Activated gamma-delta T cell (primary cell): ENCODE results near the gene TMEM54.

Experiments used
- DNase-seq: peaks from one replicate; lab custom pipeline; 2025; lab: John Stamatoyannopoulos, UW

The TMEM54 gene

GRCh38 chr1:32881871-32882850 is 19.0 kb downstream of the TMEM54 start:
- DNase-seq: no peak

GRCh38 chr1:32881291-32881690 is 19.9 kb downstream of the TMEM54 start:
- DNase-seq: no peak

- no peak for DNase-seq
Observed at GRCh38 chr1:32878637-32879041, 22.6 kb downstream of the TMEM54 start.

- DNase-seq: no peak
Observed at GRCh38 chr1:32878183-32878582, 23.0 kb downstream of the TMEM54 start.

- no peak for DNase-seq
Observed at GRCh38 chr1:32877211-32878110, 23.7 kb downstream of the TMEM54 start.

GRCh38 chr1:32876341-32877210 is 24.6 kb downstream of the TMEM54 start:
- peak; percentile 29 for DNase-seq

- no peak for DNase-seq
Observed at GRCh38 chr1:32874860-32875752, 26.1 kb downstream of the TMEM54 start.

GRCh38 chr1:32873484-32873883 is 27.7 kb downstream of the TMEM54 start:
- no peak for DNase-seq

GRCh38 chr1:32872192-32872460 is 29.1 kb downstream of the TMEM54 start:
- DNase-seq: no peak

GRCh38 chr1:32871364-32872191 is 29.6 kb downstream of the TMEM54 start:
- DNase-seq: no peak

- no peak for DNase-seq
Observed at GRCh38 chr1:32870615-32871363, 30.4 kb downstream of the TMEM54 start, which contains the start of gene FNDC5. Gene FNDC5 (minus strand): TSS chr1:32870912.

- DNase-seq: no peak
Observed at GRCh38 chr1:32869923-32870614, 31.1 kb downstream of the TMEM54 start.

- no peak for DNase-seq
Observed at GRCh38 chr1:32868806-32869455, 32.3 kb downstream of the TMEM54 start.

- no peak for DNase-seq
Observed at GRCh38 chr1:32868085-32868484, 33.1 kb downstream of the TMEM54 start.

GRCh38 chr1:32867671-32868070 is 33.5 kb downstream of the TMEM54 start:
- DNase-seq: no peak

GRCh38 chr1:32867151-32867550 is 34.0 kb downstream of the TMEM54 start:
- DNase-seq: no peak

GRCh38 chr1:32865639-32866405 is 35.4 kb downstream of the TMEM54 start:
- no peak for DNase-seq
